ES-I3 (cell line): ENCODE data around the gene MYO7A.

Experiments
- H3K36me3 ChIP-seq: 2 replicates; pipeline ENCODE4 v1.6.1; 2013; ENCODE audit warnings: mild to moderate bottlenecking, low read length, control low read depth, moderate library complexity; ENCODE audit not compliant: insufficient read depth
- H3K4me1 ChIP-seq: 2 replicates; pipeline ENCODE4 v1.6.1; 2013; ENCODE audit warnings: mild to moderate bottlenecking, control low read depth, low read length; ENCODE audit not compliant: insufficient read depth
- H3K9ac ChIP-seq: 2 replicates; pipeline ENCODE4 v1.6.1; 2013; ENCODE audit warnings: low read depth, mild to moderate bottlenecking, low read length, moderate library complexity
- H3K9me3 ChIP-seq: 2 replicates; pipeline ENCODE4 v1.6.1; 2013; ENCODE audit warnings: mild to moderate bottlenecking, low read length, moderate library complexity; ENCODE audit not compliant: control insufficient read depth, insufficient read depth

Gene MYO7A

DNA sequence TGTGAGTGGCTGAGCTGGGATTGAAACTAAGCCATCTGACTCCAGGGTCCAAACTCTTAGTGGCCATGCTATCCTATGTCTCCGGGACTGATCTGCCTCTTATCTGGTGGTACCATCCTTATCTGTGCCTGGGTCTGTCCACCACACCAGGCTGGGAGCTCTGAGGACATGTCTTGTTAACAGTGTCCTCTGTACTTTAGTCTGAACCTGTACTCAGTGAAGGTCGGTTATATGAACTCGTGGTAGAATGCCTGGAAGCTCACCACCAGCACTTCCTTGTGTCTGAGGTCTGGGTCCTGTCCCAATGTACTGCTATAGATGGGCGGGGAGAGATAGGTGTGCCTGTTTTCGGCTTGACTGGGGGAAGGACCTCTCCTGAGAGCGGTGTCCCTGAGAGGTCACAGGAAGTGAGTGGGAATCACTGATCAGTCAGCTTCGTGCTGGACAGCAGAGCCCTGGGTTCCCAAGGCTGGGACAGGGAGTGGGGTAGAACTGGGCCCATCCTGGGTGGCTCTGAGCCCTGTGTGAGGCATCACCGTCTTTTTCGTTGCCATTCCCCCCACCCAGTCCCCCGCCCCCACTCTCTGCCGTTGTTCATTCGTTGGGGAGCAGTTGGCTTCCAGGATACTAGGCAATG is 8.9 kb downstream of the MYO7A start:
- Histone ChIP-seq H3K9me3 (no peaks in the 10 kb centered on the region), H3K36me3 (no peaks in the 10 kb centered on the region)

DNA sequence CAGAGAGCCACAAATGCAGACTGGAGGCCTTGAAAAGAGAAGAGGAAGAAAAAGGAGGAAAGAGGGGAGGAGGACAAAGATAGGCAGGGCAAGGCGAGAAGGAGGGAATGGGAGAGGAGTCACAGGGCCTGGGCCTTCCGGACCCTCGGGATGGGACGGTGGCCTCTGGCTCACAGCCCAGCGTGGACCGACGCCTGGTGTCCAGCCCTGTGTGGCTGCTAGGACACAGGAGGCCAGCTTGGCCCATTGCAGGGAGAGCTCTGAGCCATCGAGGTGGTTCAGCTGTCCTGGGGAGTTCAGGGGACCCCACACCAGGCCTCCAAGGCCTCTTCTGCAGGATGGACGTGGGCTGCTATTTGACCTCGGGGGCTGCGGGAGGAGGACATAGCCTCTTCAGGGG is 9.4 kb downstream of the MYO7A start:
- H3K9ac ChIP-seq: no peak overlapping the region
- H3K4me1 ChIP-seq: peaks cover 13% of the 10 kb centered on the region
- H3K36me3 ChIP-seq: no peaks in the 10 kb centered on the region
- H3K9me3 ChIP-seq: no peaks in the 10 kb centered on the region

More for the DNA sequence above, 8.9 kb downstream of the MYO7A start:
- Histone ChIP-seq H3K4me1 (peaks cover 13% of the 10 kb centered on the region), H3K9ac (no peak overlapping the region)

DNA sequence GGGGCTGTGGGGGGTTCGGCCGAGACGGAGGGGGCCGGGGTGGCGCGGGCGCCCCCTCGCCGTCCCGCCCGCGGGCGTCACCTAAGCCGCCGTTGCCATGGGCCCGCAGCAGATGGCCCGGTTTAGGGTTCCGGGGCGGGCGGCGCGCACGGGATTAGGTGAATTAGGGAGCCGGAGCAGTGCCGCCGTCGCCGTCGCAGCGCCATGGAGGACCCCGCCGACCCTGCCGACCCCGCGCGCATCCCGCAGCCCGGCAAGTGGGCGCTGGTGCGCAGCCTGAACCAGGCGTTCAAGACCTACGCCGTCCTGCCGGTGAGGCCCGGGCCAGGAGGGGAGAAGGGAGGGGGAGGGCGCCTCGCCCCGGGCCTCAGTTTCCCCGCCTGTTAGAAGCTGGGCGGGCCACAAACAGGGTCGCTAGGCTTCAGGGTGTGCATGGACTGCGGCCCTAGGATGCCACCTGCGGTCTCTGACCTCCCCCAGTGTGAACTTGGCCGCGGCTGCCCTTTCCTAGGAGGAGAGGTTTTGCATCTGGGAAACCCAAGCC is 10.1 kb downstream of the MYO7A start:
- peaks cover 13% of the 10 kb centered on the region for H3K4me1 ChIP-seq
- no peaks in the 10 kb centered on the region for H3K9me3 ChIP-seq
- H3K36me3 ChIP-seq: no peaks in the 10 kb centered on the region
- H3K9ac ChIP-seq: no peak overlapping the region

DNA sequence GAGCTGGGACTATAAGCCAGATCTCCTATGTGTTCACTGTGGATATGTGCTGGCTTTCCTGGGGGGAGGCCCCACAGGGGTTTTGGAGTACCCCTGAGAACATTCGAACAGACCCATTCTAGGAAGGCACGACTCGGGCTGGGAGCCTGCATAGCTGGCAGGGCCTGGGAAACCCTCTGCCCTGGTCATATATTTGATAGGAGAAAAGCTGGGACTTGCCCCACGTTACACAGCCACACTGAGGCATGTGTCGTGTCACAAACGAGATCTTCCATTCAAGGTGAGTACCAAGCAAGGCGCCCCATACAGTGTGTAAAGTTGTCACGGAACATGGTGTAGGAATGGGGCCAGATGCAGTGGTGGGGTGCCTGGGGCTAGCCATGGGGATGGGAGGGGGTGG is 11.2 kb downstream of the MYO7A start:
- H3K9me3 ChIP-seq: no peaks in the 10 kb centered on the region
- H3K36me3 ChIP-seq: no peaks in the 10 kb centered on the region
- peaks cover 13% of the 10 kb centered on the region for H3K4me1 ChIP-seq
- H3K9ac ChIP-seq: no peak overlapping the region

DNA sequence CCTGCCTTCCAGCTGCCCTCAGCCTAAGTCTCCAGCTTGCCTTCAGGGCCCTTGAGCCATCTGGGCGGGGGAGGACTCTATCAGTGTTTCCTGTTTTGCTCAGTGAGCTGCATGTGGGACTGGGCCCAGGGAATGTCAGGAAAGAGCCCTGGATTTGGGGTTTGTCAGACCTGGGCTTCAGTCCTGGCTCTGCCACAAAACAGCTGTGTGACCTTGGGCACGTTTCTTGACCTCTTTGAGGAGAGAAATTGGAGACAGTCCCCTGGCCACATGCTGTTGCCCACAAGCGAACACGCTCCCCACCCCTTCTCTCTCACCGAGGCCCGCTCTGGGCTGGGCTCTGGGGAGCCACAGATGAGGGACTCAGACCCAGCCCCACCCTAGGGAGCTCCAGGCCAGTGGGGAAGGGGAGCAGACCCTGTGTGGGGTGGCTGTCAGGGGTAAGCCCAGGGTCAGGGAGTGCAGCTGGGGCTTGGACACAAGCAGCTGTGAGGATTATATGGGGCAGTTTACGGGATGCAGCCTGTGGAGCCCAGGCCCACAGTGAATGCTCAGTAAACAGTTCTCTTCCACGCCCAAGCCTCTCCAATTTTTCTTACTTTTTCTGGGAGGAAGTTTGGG is 12.3 kb downstream of the MYO7A start:
- H3K9ac ChIP-seq: no peak overlapping the region
- H3K36me3 ChIP-seq: no peaks in the 10 kb centered on the region
- no peaks in the 10 kb centered on the region for H3K9me3 ChIP-seq
- H3K4me1 ChIP-seq: peaks cover 13% of the 10 kb centered on the region

DNA sequence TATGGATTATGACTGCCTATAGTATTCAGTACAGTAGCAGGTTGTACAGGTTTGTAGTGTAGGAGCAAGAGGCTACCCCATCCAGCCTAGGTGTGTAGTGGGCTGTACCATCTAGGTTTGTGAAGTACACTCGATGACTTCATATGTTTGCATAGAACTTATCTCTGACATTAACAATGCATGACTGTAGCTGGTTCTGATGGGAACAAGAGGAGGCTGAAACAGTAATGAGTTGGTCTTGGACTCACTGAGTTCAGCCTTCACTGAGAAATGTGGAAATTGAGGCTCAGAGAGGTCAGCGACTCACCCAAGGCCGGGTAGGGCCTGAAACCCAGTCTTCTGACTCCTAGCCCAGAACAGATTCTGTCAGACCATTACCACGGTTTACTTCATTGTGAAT is 13.0 kb downstream of the MYO7A start:
- Histone ChIP-seq H3K36me3 (no peaks in the 10 kb centered on the region), H3K4me1 (peaks cover 13% of the 10 kb centered on the region), H3K9me3 (no peaks in the 10 kb centered on the region), H3K9ac (no peak overlapping the region)

DNA sequence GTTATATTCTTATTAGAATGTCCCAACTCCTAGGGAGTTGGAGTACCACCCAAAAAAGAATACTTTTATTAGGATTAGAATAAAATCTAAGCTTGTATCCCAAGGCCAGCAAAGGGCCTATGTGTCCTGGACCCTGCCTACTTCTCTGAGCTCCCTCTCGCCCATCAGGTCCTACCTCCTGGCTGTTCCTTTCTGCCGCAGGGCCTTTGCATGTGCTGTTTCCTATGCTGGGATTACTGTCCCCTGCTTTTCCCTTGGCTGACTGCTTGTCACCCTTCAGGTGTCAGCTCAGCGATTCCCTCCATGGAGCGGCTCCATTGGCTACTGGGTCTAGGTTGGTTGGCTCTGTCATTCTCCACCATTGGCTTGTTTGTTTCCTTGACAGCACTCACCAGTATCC is 13.4 kb downstream of the MYO7A start:
- H3K4me1 ChIP-seq: peaks cover 13% of the 10 kb centered on the region
- no peak overlapping the region for H3K9ac ChIP-seq
- no peaks in the 10 kb centered on the region for H3K36me3 ChIP-seq

DNA sequence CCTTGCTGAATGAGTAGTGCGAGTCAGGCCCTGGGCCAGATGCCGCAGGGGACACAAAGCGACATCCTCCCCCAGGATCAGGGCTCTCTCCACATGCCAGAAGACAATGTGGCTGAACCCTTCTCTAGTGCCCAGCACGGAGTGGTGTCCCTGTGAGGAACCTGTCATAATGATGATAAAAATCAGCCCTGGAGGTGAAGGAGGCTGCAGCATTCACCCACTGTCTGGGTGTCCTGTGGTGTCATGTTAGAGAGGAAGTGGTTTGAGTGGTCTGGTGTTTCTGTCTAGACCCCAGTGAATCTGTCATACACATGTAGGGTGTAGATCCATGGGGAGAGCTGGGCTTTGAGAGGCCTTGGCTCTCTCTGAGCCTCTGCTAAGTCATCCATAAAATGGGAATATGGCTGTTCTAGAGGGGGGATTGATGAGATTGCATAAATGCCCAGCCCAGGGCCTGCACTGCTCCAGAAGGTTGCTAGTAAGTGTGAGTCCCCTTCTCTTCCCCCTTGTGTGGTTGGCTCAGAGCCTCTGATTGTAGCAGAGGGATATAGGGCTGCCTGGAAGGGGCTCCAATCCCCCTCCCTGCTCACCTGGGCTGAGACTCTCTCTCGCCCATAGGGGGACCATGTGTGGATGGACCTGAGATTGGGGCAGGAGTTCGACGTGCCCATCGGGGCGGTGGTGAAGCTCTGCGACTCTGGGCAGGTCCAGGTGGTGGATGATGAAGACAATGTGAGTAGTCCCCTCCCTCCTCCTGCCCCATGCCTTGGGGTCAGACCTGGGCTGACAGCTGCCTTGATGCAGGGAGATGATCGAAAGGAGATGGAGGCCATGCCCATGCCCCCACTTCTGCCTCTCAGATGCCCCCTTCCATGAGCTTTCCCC is 14.3 kb downstream of the MYO7A start:
- Histone ChIP-seq H3K4me1 (peaks cover 13% of the 10 kb centered on the region), H3K36me3 (no peaks in the 10 kb centered on the region), H3K9me3 (no peaks in the 10 kb centered on the region), H3K9ac (no peak overlapping the region)

More for the DNA sequence above, 13.4 kb downstream of the MYO7A start:
- no peaks in the 10 kb centered on the region for H3K9me3 ChIP-seq

DNA sequence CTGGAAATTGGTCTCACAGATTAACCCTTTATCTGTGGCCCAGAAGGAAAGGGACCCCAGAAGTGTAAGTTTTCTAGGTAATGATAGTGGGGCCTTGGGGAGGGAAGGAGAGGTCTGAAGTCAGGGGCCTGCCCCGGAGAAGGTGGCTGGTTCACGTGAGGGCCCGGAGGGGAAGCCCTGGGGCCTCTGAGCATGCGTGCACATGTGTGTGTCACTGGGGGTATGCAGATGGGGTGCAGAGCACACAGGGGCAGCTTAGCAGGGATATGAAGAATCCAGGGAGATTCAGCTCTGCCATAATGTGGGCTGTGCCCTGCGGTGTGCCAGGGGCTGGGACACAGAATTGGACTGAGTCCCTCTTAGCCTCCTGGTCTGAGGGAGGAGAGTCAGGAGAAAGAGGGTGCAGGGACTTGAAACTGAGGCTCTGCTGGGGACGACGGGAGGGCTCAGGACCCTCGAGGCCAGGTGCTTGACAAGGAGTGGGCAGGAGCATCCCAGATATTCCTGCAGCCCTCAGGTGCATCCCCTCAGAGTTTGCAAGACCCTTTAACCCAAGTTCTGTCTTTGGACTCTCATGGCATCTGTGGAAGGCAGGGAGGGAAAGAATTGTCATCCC is 15.5 kb downstream of the MYO7A start:
- peaks cover 17% of the 10 kb centered on the region for H3K4me1 ChIP-seq
- H3K36me3 ChIP-seq: no peaks in the 10 kb centered on the region

DNA sequence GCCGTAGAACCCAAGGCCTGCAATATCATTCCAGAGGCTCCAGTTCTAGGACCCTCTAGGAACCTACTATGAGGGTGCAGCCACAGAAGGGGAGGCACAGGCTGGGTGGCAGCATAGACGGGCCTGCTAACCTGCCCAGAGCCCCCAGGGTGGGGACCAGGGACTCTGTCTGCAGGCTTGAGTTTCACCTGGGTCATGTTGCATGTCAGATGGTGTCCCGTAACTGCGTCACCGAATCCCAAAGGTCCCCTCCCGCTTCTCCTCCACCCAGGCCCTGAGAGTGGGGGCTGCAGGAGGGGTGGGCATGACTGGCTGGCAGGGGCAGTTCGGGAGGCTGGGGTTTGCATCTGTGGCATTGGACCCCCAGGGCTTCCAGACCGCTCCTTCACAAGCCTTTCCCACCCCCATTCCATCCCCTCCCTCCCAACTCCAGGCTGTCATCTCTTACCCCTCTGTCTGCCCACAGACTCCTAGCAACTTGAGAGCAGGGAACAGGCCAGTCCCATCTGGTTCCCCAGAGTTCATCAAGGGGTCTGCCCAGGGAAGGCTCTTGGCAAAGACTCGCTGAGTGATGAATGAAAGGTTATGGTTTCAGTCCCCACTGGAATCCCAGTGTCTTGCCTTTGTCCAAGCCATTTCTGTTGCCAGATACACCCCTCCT is 16.3 kb downstream of the MYO7A start:
- Histone ChIP-seq H3K36me3 (no peaks in the 10 kb centered on the region), H3K9me3 (no peaks in the 10 kb centered on the region), H3K9ac (no peak overlapping the region), H3K4me1 (peaks cover 18% of the 10 kb centered on the region)

More for the DNA sequence above, 15.5 kb downstream of the MYO7A start:
- H3K9me3 ChIP-seq: no peaks in the 10 kb centered on the region
- H3K9ac ChIP-seq: no peak overlapping the region

DNA sequence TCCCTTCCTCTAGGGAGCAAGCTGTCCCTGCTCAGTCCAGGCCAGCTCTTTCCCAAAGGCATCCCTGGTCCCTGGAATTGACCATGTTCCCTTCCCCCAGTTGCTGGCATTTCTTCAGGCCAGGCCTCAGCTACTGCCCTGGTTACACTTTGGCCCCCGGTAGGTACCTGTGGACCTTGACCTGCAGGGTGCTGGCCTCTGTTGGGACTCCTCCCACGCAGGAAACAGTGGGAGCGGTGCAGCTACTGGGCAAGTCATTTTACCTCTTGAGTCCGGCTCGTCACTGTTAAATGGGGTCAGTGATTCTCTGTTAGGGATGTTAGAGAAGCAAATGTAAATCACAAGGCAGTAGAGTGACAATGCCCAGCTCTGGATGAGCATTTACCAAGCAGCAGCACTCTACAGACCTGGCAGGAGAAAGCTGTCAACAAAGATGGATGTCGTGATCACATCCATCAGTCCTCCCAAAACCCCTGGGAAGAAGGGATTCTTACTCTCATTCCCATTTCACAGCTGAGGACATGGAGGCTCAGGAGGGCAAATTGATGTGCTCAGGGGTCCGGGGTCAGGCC is 16.9 kb downstream of the MYO7A start:
- Histone ChIP-seq H3K36me3 (no peaks in the 10 kb centered on the region), H3K9ac (no peak overlapping the region), H3K9me3 (no peaks in the 10 kb centered on the region), H3K4me1 (peaks cover 14% of the 10 kb centered on the region)

DNA sequence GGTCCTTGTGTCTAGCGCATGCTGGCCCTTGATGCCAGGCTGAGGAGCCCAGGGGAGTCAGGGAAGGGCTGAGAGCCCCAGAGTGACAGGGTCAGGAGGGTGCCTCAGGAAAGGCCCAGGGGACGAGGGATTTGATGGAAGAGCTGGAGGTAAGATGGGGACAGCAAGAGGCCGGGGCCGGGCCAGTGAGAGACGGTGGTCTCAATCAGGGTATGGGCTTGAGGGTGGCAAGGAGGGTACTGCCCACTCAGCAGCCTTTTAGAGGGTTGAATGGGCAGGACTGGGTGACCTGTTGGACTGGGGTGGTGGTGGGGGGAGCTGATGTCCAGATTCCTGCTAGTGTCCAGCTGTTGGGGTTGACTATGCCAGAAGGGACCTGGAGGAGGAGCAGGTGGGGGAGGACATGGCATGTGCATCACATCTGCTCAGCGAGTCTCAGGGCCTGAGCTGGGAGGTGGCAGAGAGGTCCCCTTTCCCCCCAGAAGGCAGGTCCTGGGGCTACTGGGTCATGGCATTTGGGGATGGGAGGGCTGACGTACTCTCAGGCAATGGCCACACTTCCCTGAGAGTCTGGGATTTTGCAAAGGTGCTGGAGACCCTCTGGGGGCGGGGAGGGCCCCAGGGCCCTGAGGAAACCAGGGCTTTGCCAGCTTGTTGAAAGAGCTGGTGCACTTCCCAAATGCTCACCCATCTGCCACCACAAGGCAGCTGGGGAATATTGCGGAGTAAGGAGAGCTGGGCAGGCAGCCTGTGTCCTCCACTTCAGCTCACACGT is 18.4 kb downstream of the MYO7A start:
- Histone ChIP-seq H3K9ac (no peak overlapping the region), H3K9me3 (no peaks in the 10 kb centered on the region), H3K4me1 (peaks cover 5% of the 10 kb centered on the region; the same call in 1 of the 2 replicates), H3K36me3 (no peaks in the 10 kb centered on the region)

DNA sequence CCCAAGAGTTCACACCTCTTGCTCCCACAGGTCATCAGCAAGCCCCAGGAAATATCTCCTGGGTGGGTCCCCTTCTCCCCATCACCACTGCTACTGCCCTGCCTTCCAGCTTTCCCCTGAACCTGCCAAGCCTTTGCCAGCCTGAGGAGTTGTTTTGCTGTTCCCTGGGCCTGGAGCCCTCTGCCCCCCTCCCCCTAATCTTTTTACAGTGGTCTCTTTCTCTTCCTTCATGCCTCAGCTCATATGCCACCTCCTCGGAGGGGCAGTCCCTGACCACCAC is 18.9 kb downstream of the MYO7A start:
- H3K4me1 ChIP-seq: peaks cover 5% of the 10 kb centered on the region; the same call in 1 of the 2 replicates
- no peaks in the 10 kb centered on the region for H3K36me3 ChIP-seq
- no peak overlapping the region for H3K9ac ChIP-seq
- H3K9me3 ChIP-seq: no peaks in the 10 kb centered on the region
